ENCODE results near the gene ERI2. TPM values are rescaled to one million over a fixed set of nuclear protein-coding genes. Genes with fewer than 3 reads are reported as not detected.

ERI2 gene
- 18.6 and 23.6 TPM in 2 replicates for total RNA-seq

GRCh38 chr16:20806168-20807050 is at the start of gene ERI2, which contains the start of gene REXO5:
ERI2 (minus strand) TSS chr16:20806472; CDS start chr16:20806430, 42 bp downstream.
REXO5 (plus strand) TSS chr16:20806527; CDS start chr16:20806954, 427 bp downstream.

GRCh38 chr16:20763461-20764232 is 42.6 kb downstream of the ERI2 start, which contains the start of gene ACSM3:
ACSM3 (plus strand) TSS chr16:20764014; CDS start chr16:20770035, 6,021 bp downstream.

Small RNA genes within 50 kb of the gene (small RNA-seq; reads per million reads assigned to genes)
- gene RF00618 (not detected), gene RNU6-944P (not detected)

Other genes with a start within 250 kb of the ERI2 start
- not detected in 2 replicates for gene ACSM2B, start 230.1 kb downstream of the ERI2 start, total RNA-seq
- not detected in 2 replicates for gene ACSM1, start 108.8 kb downstream of the ERI2 start, total RNA-seq
- 55.1 and 55.3 TPM in 2 replicates for gene THUMPD1, start 64.7 kb downstream of the ERI2 start, total RNA-seq
- 1.0 and 1.5 TPM in 2 replicates for gene ACSM3, start 42.5 kb downstream of the ERI2 start, total RNA-seq
- 9.7 and 13.2 TPM in 2 replicates for gene REXO5, start 55 bp upstream of the ERI2 start, total RNA-seq
- gene DCUN1D3, start 93.9 kb upstream of the ERI2 start, total RNA-seq, result 35.3 and 44.6 TPM in 2 replicates
- gene LYRM1, start 94.3 kb upstream of the ERI2 start, total RNA-seq, result 46.0 and 56.6 TPM in 2 replicates